Kidney (tissue), 14 donors: ENCODE measurements around the gene NIPAL4. TPM values are rescaled to one million over a fixed set of nuclear protein-coding genes. Genes with fewer than 3 reads are reported as not detected.

Experiments used
- DNase-seq, 5 donors: peaks; one replicate each; pipeline ENCODE4 v3.0.0-alpha.2; 2013 to 2020
- FAIRE-seq: peaks from 2 replicates; lab custom pipeline; 2012; peaks lifted over from hg19 to GRCh38; lab: Jason Lieb, UNC
- H3K27ac ChIP-seq, 2 donors: one replicate each; pipeline ENCODE4 v1.7.0; 2013; ENCODE audit warnings: low read depth in 2 of 2, low read length in 2 of 2, inconsistent platforms in 1 of 2
- H3K27me3 ChIP-seq: one replicate; pipeline ENCODE4 v1.7.1; 2013; ENCODE audit warnings: low read length, inconsistent platforms; ENCODE audit not compliant: control insufficient read depth, insufficient read depth
- H3K36me3 ChIP-seq, 3 donors: one replicate each; pipeline versions ENCODE4 v1.7.0 to v1.7.1; 2013; ENCODE audit warnings: low read length in 3 of 3, control low read depth in 1 of 3, inconsistent platforms in 1 of 3; ENCODE audit not compliant: insufficient read depth in 3 of 3, control insufficient read depth in 2 of 3
- H3K4me1 ChIP-seq, 3 donors: one replicate each; pipeline versions ENCODE4 v1.7.0 to v1.7.1; 2013; ENCODE audit warnings: low read length in 3 of 3, inconsistent platforms in 1 of 3, low read depth in 1 of 3; ENCODE audit not compliant: control insufficient read depth in 2 of 3, insufficient read depth in 2 of 3
- H3K4me3 ChIP-seq, 3 donors: one replicate each; pipeline versions ENCODE4 v1.7.0 to v1.8.1; 2013; ENCODE audit warnings: low read length in 3 of 3, control low read depth in 1 of 3, inconsistent platforms in 1 of 3
- H3K9ac ChIP-seq, 3 donors: one replicate each; pipeline versions ENCODE4 v1.7.0 to v1.7.1; 2013; ENCODE audit warnings: low read length in 3 of 3, control low read depth in 1 of 3, inconsistent platforms in 1 of 3
- H3K9me3 ChIP-seq, 3 donors: one replicate each; pipeline versions ENCODE4 v1.7.0 to v1.7.1; 2013; ENCODE audit warnings: low read length in 3 of 3, control low read depth in 1 of 3, inconsistent platforms in 1 of 3; ENCODE audit not compliant: control insufficient read depth in 2 of 3, insufficient read depth in 1 of 3
- intact Hi-C: fragments of 100-400 bp; cut with DNase I; formaldehyde crosslinking; loops from one replicate; pipeline ENCODE4 v1.11.1; 2022
- polyA plus RNA-seq: library from polyadenylated mRNA; stranded (reverse); fragments of 350-450 nt; fragmentation: Illumina TruSeq; extraction: RNeasy Lipid Tissue Mini Kit (QIAGEN cat#74804); gene quantifications from one replicate; pipeline ENCODE4 v1.2.3, GENCODE V29; 2014; ENCODE audit warnings: low read depth, low replicate concordance; ENCODE audit not compliant: insufficient read depth
- total RNA-seq: library from RNA; stranded (reverse); fragmentation: NEBNext Ultra II Directional; extraction: Animal tissue kit (Norgen Biotek cat#: 25700); gene quantifications from one replicate; pipeline ENCODE4 v1.2.1, GENCODE V29; 2021
- TF ChIP-seq, protein P1 (sequence below): IDR thresholded peaks from 3 replicates; pipeline ENCODE4 v1.5.1; 2012; ENCODE audit warnings: mild to moderate bottlenecking, moderate library complexity, borderline replicate concordance; ENCODE audit not compliant: insufficient read depth; ENCODE audit errors: extremely low read depth
- donor health status: control.
- donor health status: control.
- donor health status: control.
- donor health status: control.
- donor health status: control.
- donor health status: DM: yes; HTN: yes; CAD: no.
- donor health status: Normal renal cell carcinoma (clear cell type).

Gene NIPAL4
- total and polyA plus RNA-seq, 2 donors from 2014 or later = not detected

DNA sequence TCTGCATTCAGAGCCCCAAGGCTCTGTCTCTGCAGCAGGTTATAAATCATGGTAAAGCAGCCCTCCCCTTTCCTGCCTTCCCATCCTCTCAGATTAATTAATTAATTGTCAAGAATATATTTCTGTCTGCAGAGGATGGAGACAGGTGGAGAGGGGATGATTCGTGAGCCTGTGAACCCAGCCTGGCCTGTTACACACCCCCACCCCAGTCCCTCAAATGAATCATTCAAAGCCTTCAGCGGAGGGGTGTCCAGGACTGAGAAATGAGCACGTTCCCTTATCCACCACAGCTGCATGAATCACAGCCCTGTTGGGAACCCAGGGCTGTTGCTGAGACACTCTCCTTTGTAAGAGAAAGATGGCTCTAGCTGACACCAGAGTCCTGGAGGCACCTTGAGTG, 56.0 kb downstream of the NIPAL4 start:
- Histone ChIP-seq H3K27ac (no peak overlapping the region), H3K4me3 (no peak overlapping the region), H3K9me3 (no peaks in the 10 kb centered on the region), H3K9ac (no peak overlapping the region), H3K4me1 (peaks cover 0 to 2% (median 0%) of the 10 kb centered on the region in 3 donors), H3K27me3 (no peaks in the 10 kb centered on the region), H3K36me3 (no peaks in the 10 kb centered on the region)
- TF ChIP-seq, protein P1, sequence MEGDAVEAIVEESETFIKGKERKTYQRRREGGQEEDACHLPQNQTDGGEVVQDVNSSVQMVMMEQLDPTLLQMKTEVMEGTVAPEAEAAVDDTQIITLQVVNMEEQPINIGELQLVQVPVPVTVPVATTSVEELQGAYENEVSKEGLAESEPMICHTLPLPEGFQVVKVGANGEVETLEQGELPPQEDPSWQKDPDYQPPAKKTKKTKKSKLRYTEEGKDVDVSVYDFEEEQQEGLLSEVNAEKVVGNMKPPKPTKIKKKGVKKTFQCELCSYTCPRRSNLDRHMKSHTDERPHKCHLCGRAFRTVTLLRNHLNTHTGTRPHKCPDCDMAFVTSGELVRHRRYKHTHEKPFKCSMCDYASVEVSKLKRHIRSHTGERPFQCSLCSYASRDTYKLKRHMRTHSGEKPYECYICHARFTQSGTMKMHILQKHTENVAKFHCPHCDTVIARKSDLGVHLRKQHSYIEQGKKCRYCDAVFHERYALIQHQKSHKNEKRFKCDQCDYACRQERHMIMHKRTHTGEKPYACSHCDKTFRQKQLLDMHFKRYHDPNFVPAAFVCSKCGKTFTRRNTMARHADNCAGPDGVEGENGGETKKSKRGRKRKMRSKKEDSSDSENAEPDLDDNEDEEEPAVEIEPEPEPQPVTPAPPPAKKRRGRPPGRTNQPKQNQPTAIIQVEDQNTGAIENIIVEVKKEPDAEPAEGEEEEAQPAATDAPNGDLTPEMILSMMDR = no peak
- FAIRE-seq (no peak), DNase-seq (peak in 4 of 5 donors; percentile 73 to 80 (median 76))
- intact Hi-C loops = no loop called here

DNA sequence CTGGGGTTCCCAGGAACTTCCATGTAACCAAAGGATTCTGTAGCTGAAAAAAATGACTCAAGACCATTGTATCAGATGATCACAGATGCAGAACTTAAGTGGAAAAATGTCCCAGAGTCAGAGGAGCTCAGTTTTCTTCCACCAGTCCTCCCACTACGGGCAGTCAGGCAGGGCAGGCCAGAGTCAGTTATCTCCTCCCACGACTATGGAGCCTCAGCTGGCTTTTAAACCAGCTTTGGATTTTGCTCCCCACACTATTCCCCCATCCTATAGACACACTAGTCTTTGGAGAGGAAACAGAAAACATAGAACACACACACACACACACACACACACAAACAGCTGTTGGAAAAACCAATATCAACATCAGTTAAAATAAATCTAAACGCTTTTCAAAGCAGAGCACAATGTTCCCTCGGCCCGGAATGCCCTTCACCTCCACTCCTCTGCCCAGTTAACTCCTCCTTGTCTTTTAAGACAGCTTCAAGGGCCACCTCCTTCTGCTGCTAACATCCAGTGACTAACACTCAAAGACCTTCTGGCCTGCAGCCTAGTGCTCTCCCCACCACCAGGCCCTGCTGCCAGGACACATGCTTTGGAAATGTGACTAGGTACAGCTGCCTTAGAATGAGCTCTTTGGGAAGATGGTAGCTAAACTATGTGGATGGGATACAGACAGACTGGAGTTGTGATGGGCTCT, 56.8 kb downstream of the NIPAL4 start:
- FAIRE-seq (no peak), DNase-seq (peak; percentile 55 to 87 (median 78))
- intact Hi-C loops = no loop called here
- Histone ChIP-seq H3K9me3 (no peaks in the 10 kb centered on the region), H3K9ac (no peak overlapping the region), H3K36me3 (no peaks in the 10 kb centered on the region), H3K4me1 (no peaks in the 10 kb centered on the region), H3K27ac (peak overlapping the region; percentile 2 to 19), H3K4me3 (no peak overlapping the region), H3K27me3 (no peaks in the 10 kb centered on the region)
- TF ChIP-seq, protein P1 = no peak

DNA sequence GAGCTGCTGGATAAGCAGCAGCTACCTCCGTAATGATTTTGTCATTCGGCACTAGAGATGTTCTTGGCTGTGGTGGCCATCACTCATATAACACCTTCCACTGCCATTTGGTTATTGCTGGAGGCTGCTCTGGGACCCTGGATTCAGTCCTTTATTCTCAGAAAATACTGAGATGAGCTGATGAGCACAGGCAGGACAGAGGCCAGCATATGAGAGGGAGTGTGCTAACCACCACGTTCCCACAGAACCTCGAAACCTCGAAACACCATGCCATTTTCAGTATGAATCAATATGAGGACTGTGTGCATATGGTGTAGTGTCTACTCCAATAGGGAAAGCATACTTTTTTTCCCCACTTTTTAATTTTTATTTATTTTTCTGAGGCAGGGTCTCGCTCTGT, 59.0 kb downstream of the NIPAL4 start:
- no peaks in the 10 kb centered on the region for H3K36me3 ChIP-seq
- no peak overlapping the region for H3K4me3 ChIP-seq
- no peak overlapping the region for H3K9ac ChIP-seq
- TF ChIP-seq, protein P1 = no peak
- no peaks in the 10 kb centered on the region for H3K9me3 ChIP-seq
- H3K27me3 ChIP-seq = no peaks in the 10 kb centered on the region
- FAIRE-seq (no peak), DNase-seq (no peak)
- no peaks in the 10 kb centered on the region for H3K4me1 ChIP-seq
- H3K27ac ChIP-seq = no peak overlapping the region
- intact Hi-C loops = no loop called here
